ENCODE results near the gene DNAJB14. TPM values are rescaled to one million over a fixed set of nuclear protein-coding genes. Genes with fewer than 3 reads are reported as not detected.
A peak's percentile ranks its signal among the peaks of the same experiment; 100 is the strongest.

DNAJB14 gene
- 10 to 100 TPM; 33.4 to 46.4 (median 37.4) TPM for total RNA-seq

DNA sequence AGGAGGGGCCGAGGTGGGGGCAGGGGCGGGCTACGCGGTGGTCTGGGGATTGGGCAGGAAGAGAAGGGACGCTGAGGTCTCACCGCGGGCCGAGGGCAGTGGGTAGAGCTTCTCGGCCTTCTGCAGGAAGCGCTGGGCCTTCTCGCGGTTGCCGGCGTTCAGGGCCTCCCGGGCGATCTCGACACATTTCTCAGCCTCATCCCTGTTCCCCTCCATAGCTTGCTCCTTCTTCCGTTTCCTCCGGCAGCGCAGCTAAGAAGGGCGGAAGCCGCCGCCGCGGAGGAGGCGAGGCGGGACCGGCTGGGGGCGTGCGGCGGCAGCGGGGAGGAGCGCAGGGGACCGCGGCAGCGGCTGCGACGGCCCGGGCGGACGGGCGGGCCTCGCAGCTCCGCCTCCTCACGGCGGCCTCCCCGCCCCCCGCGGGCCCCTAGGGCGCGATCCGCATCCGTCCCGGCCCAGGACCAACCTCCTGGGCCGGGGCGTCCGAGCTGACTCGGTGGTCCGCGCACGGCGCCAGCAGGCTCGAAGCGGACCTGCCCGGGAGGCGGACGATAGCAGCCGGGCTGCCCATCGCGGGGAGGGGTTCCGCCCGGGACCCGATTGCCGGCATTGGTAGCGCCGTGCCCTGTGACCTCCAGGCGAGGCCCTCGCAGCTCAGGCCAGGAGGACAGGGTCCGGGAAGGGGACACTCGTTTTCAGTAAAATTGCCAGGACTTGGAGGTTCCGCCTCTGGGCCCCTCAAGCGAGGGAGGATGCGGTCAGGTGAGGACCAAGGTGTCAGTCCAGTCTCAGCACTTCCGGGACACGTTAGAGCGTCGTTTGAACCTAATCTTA, at the start of gene DNAJB14:
Gene DNAJB14 (minus strand): TSS at position 263 of the 834 bp plus-strand sequence. CDS start 47 bp downstream, at position 216.
- no peaks in the 10 kb centered on the region for H3K36me3 ChIP-seq

DNA sequence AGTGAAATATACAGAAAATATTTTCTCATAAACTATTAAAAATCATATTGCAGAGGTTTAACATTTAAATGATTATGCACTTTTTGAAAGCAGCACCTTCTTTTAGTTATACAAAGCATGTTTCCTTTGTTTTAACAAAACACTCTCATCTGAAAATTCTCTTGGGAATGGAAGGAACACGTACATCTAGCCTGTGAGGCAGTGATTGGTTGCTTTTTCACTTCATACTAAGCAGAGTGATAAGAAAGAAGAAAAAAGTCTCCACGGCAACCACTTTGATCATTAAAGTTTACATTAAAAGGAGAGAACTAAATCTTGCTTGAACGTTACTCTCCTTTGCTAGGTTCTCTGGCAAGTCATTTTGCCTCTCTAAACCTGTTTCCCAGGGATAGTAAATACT, 45.3 kb upstream of the DNAJB14 start:
- no peaks in the 10 kb centered on the region for H3K27me3 ChIP-seq
- no peak overlapping the region for H3K4me3 ChIP-seq
- no peak for TF ChIP-seq POLR2A (IDR thresholded peaks at IDR 0.05)
- TF ChIP-seq, protein P1, sequence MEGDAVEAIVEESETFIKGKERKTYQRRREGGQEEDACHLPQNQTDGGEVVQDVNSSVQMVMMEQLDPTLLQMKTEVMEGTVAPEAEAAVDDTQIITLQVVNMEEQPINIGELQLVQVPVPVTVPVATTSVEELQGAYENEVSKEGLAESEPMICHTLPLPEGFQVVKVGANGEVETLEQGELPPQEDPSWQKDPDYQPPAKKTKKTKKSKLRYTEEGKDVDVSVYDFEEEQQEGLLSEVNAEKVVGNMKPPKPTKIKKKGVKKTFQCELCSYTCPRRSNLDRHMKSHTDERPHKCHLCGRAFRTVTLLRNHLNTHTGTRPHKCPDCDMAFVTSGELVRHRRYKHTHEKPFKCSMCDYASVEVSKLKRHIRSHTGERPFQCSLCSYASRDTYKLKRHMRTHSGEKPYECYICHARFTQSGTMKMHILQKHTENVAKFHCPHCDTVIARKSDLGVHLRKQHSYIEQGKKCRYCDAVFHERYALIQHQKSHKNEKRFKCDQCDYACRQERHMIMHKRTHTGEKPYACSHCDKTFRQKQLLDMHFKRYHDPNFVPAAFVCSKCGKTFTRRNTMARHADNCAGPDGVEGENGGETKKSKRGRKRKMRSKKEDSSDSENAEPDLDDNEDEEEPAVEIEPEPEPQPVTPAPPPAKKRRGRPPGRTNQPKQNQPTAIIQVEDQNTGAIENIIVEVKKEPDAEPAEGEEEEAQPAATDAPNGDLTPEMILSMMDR (IDR thresholded peaks at IDR 0.05): no peak
- TF ChIP-seq POLR2AphosphoS5 (IDR thresholded peaks at IDR 0.05): no peak

More for the DNA sequence above, at the start of gene DNAJB14:
- Histone ChIP-seq H3K9me3 (no peaks in the 10 kb centered on the region), H3K4me1 (no peaks in the 10 kb centered on the region), H3K4me3 (peak within 1 kb of the TSS; percentile 81 to 98 (median 86)), H3K27ac (peak within 1 kb of the TSS; percentile 96 to 98), H3K27me3 (no peaks in the 10 kb centered on the region)
- intact Hi-C loops (cut with DNase I; ENCODE audit: low total_unique reads): loop anchor here (5.0 kb wide), 1 partner anchor 384 kb away; the partner anchor contains the start of gene TRMT10A
- TF ChIP-seq POLR2A (IDR thresholded peaks at IDR 0.05) (no peak), POLR2AphosphoS5 (IDR thresholded peaks at IDR 0.05) (peak in 2 of 3 donors; percentile 21 to 38)
- DNase-seq (ENCODE audit: low spot score in 2 of 2): peak; percentile 54 to 73

DNA sequence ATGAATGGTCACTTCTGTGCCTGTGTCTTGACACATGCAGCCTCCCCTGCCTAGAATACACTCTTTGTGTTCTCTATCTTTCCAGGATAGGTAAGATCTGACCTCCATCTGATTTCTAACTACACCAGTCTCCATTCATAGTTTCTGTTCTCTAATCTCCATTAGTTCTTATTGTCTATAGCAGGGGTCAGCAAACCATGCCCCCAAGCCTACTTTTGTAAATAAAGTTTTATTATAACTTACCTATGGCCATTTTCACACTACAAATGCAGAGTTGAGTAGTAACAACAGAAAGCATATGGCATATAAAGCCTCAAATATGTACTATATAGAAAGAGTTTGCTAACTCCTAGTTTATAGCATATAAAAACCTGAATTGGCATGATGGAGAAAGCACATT, 41.3 kb upstream of the DNAJB14 start:
- H3K27me3 ChIP-seq: no peaks in the 10 kb centered on the region
- H3K4me1 ChIP-seq: no peaks in the 10 kb centered on the region
- H3K27ac ChIP-seq: no peak overlapping the region
- no peaks in the 10 kb centered on the region for H3K9me3 ChIP-seq
- intact Hi-C loops (cut with DNase I; ENCODE audit: low total_unique reads): no loop called here
- no peak for TF ChIP-seq POLR2A (IDR thresholded peaks at IDR 0.05)
- TF ChIP-seq POLR2AphosphoS5 (IDR thresholded peaks at IDR 0.05): no peak
- TF ChIP-seq, protein P1 (IDR thresholded peaks at IDR 0.05): no peak
- no peak overlapping the region for H3K4me3 ChIP-seq
- no peaks in the 10 kb centered on the region for H3K36me3 ChIP-seq
- DNase-seq (ENCODE audit: low spot score in 2 of 2): no peak

More for the DNA sequence above, 45.3 kb upstream of the DNAJB14 start:
- Histone ChIP-seq H3K27ac (no peak overlapping the region), H3K36me3 (no peaks in the 10 kb centered on the region), H3K9me3 (no peaks in the 10 kb centered on the region), H3K4me1 (no peaks in the 10 kb centered on the region)
- DNase-seq (ENCODE audit: low spot score in 2 of 2): no peak
- intact Hi-C loops (cut with DNase I; ENCODE audit: low total_unique reads): no loop called here

DNA sequence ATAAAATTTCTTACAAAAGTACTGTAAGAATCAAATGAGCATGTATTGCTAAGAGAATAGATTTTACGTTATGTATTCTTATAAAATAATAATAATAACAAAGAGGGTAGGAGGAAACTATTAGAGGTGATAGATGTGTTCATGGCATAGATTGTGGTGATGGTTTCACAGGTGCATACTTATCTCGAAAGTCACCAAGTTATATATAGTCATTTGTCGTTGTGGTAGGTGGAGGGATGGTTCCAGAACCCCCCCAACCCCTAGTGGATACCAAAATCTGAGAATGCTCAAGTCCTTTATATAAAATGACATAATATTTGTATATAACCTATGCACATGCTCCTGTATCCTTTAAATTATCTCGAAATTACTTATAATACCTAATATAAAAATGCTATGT, 40.4 kb upstream of the DNAJB14 start:
- Histone ChIP-seq H3K27me3 (no peaks in the 10 kb centered on the region), H3K27ac (no peak overlapping the region), H3K4me3 (no peak overlapping the region), H3K4me1 (no peaks in the 10 kb centered on the region), H3K36me3 (no peaks in the 10 kb centered on the region), H3K9me3 (no peaks in the 10 kb centered on the region)
- intact Hi-C loops (cut with DNase I; ENCODE audit: low total_unique reads): no loop called here
- DNase-seq (ENCODE audit: low spot score in 2 of 2): no peak
- TF ChIP-seq POLR2A (IDR thresholded peaks at IDR 0.05) (no peak), POLR2AphosphoS5 (IDR thresholded peaks at IDR 0.05) (no peak)
- TF ChIP-seq, protein P1 (IDR thresholded peaks at IDR 0.05): no peak

DNA sequence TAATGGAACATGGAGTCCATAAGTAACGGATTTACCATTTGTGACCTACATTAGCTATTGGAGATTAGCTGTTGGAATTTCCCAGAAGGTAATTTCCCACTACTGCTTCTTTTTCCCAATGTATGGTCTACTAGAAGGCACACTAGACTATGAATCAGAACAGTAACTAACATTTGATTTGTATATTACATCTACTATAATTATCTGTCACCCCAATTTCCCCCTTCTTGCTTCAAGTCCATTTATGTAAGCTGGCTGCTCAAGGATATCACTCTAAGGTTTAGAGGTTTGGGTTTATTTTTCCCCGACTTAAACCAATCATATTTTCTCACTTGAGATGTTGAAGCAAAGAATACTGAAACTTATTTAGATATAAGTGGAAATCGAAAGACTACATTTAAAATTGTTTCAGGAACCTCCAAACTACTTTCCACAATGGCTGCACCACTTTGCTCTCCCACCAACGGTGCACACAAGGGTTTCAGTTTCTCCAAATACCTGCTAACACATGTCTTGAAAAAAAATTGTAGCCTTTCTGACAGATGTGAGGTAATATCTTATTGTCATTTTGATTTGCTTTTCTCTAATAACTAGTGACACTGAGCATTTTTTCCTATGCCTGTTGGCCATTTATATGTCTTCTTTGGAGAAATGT, 37.0 kb upstream of the DNAJB14 start:
- Histone ChIP-seq H3K27ac (no peak overlapping the region), H3K36me3 (no peaks in the 10 kb centered on the region), H3K27me3 (no peaks in the 10 kb centered on the region), H3K4me3 (no peak overlapping the region), H3K9me3 (no peaks in the 10 kb centered on the region), H3K4me1 (no peaks in the 10 kb centered on the region)
- no peak for DNase-seq (ENCODE audit: low spot score in 2 of 2)
- TF ChIP-seq POLR2AphosphoS5 (IDR thresholded peaks at IDR 0.05): no peak
- no peak for TF ChIP-seq POLR2A (IDR thresholded peaks at IDR 0.05)
- TF ChIP-seq, protein P1 (IDR thresholded peaks at IDR 0.05): no peak
- intact Hi-C loops (cut with DNase I; ENCODE audit: low total_unique reads): no loop called here
